OCI-LY3 (cell line): ENCODE results near the gene CRIP3.

Experiments
- H2AFZ ChIP-seq: fragments of 200-600, 300-600 bp; shearing (Covaris generic); 2 replicates; pipeline ENCODE4 v1.6.0; 2014; ENCODE audit warnings: antibody characterized with exemption, low read depth, low read length
- H3K27ac ChIP-seq: fragments of 200-600, 300-600 bp; sonication (generic); 2 replicates; pipeline ENCODE4 v1.5.1; 2014; ENCODE audit warnings: mild to moderate bottlenecking, low read length, moderate library complexity, mixed read lengths
- H3K27me3 ChIP-seq: fragments of 200-600, 300-600 bp; sonication (generic); 2 replicates; pipeline ENCODE4 v1.6.1; 2014; ENCODE audit warnings: low read depth, low read length, mixed read lengths
- H3K36me3 ChIP-seq: fragments of 200-600, 300-600 bp; sonication (generic); replicated peaks from 2 replicates; pipeline ENCODE3; 2014; ENCODE audit warnings: low read depth, low read length, mixed read lengths
- H3K4me1 ChIP-seq: fragments of 300-600, 200-600 bp; sonication (generic); 2 replicates; pipeline ENCODE4 v1.6.1; 2014; ENCODE audit warnings: low read length, mixed read lengths
- H3K4me2 ChIP-seq: fragments of 200-600, 300-600 bp; sonication (generic); 2 replicates; pipeline ENCODE4 v1.6.1; 2014; ENCODE audit warnings: low read length, mixed read lengths
- H3K4me3 ChIP-seq: fragments of 300-600, 200-600 bp; sonication (generic); 2 replicates; pipeline ENCODE4 v1.5.1; 2014; ENCODE audit warnings: antibody characterized with exemption, mild to moderate bottlenecking, low read length, moderate library complexity
- H3K79me2 ChIP-seq: fragments of 300-600, 200-600 bp; shearing (Covaris generic); 2 replicates; pipeline ENCODE4 v1.6.1; 2014; ENCODE audit warnings: mild to moderate bottlenecking, low read length, mixed read lengths
- H3K9ac ChIP-seq: fragments of 300-600, 200-600 bp; shearing (Covaris generic); 2 replicates; pipeline ENCODE4 v1.6.0; 2014; ENCODE audit warnings: mild to moderate bottlenecking, low read length, moderate library complexity
- H3K9me3 ChIP-seq: fragments of 200-600, 300-600 bp; shearing (Covaris generic); 2 replicates; pipeline ENCODE4 v1.6.1; 2014; ENCODE audit warnings: low read length, mixed read lengths; ENCODE audit not compliant: insufficient read depth
- H4K20me1 ChIP-seq: fragments of 200-600, 300-600 bp; sonication (generic); 2 replicates; pipeline ENCODE4 v1.6.1; 2016; ENCODE audit warnings: low read length, mixed read lengths; ENCODE audit not compliant: insufficient read depth
- CTCF ChIP-seq: fragments of 200-600, 300-600 bp; sonication (generic); IDR thresholded peaks from 2 replicates; pipeline ENCODE4 v1.5.1; 2014; ENCODE audit warnings: antibody characterized with exemption, low read length, low read depth
- EZH2phosphoT487 ChIP-seq: fragments of 200-600 bp; shearing (Covaris generic); IDR thresholded peaks from 2 replicates; pipeline ENCODE4 v1.6.1; 2018; ENCODE audit warnings: antibody characterized with exemption, mixed run types, low read depth

Gene CRIP3

GRCh38 chr6:43307451-43308100 lies 1.1 kb downstream of the CRIP3 start:
- Histone ChIP-seq H2AFZ (no peak overlapping the region), H3K4me2 (peak overlapping the region; percentile 95), H4K20me1 (no peaks in the 10 kb centered on the region), H3K27me3 (no peaks in the 10 kb centered on the region), H3K36me3 (peaks cover 9% of the 10 kb centered on the region), H3K9ac (peak overlapping the region; percentile 79; the same call in 1 of the 2 replicates), H3K4me3 (peak overlapping the region; percentile 80), H3K27ac (no peak overlapping the region), H3K79me2 (no peaks in the 10 kb centered on the region), H3K9me3 (no peaks in the 10 kb centered on the region), H3K4me1 (peaks cover 44% of the 10 kb centered on the region)
- no peak for TF ChIP-seq EZH2phosphoT487
- no peak for TF ChIP-seq CTCF

- H3K4me2 ChIP-seq: no peak overlapping the region
- no peaks in the 10 kb centered on the region for H3K27me3 ChIP-seq
- H3K9me3 ChIP-seq: no peaks in the 10 kb centered on the region
- H3K79me2 ChIP-seq: no peaks in the 10 kb centered on the region
- TF ChIP-seq CTCF (no peak), EZH2phosphoT487 (no peak)
- H2AFZ ChIP-seq: no peak overlapping the region
- peaks cover 4% of the 10 kb centered on the region for H3K36me3 ChIP-seq
- no peak overlapping the region for H3K27ac ChIP-seq
- H3K9ac ChIP-seq: no peak overlapping the region
- no peaks in the 10 kb centered on the region for H4K20me1 ChIP-seq
- H3K4me3 ChIP-seq: no peak overlapping the region
- peaks cover 29% of the 10 kb centered on the region for H3K4me1 ChIP-seq
These were observed 2.5 kb downstream of the CRIP3 start for GRCh38 chr6:43306086-43306485.

GRCh38 chr6:43304882-43305281 lies 3.7 kb downstream of the CRIP3 start:
- Histone ChIP-seq H3K36me3 (peaks cover 2% of the 10 kb centered on the region), H3K4me3 (no peak overlapping the region), H3K27ac (no peak overlapping the region), H4K20me1 (no peaks in the 10 kb centered on the region), H3K4me1 (peaks cover 23% of the 10 kb centered on the region), H2AFZ (no peak overlapping the region), H3K79me2 (no peaks in the 10 kb centered on the region), H3K27me3 (no peaks in the 10 kb centered on the region), H3K4me2 (no peak overlapping the region), H3K9me3 (no peaks in the 10 kb centered on the region), H3K9ac (no peak overlapping the region)
- no peak for TF ChIP-seq EZH2phosphoT487
- no peak for TF ChIP-seq CTCF

GRCh38 chr6:43304361-43304760 lies 4.3 kb downstream of the CRIP3 start:
- Histone ChIP-seq H3K27me3 (no peaks in the 10 kb centered on the region), H4K20me1 (no peaks in the 10 kb centered on the region), H3K4me1 (peaks cover 24% of the 10 kb centered on the region), H3K36me3 (peaks cover 2% of the 10 kb centered on the region), H3K79me2 (no peaks in the 10 kb centered on the region), H3K27ac (no peak overlapping the region), H3K4me2 (no peak overlapping the region), H3K9me3 (no peaks in the 10 kb centered on the region), H3K4me3 (no peak overlapping the region), H3K9ac (no peak overlapping the region), H2AFZ (no peak overlapping the region)
- TF ChIP-seq EZH2phosphoT487 (no peak), CTCF (no peak)
